Measurements from ENCODE around the gene DDX42. TPM values are rescaled to one million over a fixed set of nuclear protein-coding genes. Genes with fewer than 3 reads are reported as not detected.

DDX42 gene
- total RNA-seq, 1 donor from 2014 or later = 37.5 TPM

- Histone ChIP-seq H3K4me1 (peaks cover 4 to 6% of the 10 kb centered on the region in 2 donors), H3K27ac (no peak overlapping the region), H3K27me3 (no peaks in the 10 kb centered on the region), H3K36me3 (peaks cover 10 to 15% of the 10 kb centered on the region in 2 donors), H3K4me3 (no peak overlapping the region), H3K9me3 (no peaks in the 10 kb centered on the region)
- intact Hi-C loops (cut with DNase I) = no loop called here
- no peak for DNase-seq (ENCODE audit: low spot score in 2 of 2)
- TF ChIP-seq, protein P1, sequence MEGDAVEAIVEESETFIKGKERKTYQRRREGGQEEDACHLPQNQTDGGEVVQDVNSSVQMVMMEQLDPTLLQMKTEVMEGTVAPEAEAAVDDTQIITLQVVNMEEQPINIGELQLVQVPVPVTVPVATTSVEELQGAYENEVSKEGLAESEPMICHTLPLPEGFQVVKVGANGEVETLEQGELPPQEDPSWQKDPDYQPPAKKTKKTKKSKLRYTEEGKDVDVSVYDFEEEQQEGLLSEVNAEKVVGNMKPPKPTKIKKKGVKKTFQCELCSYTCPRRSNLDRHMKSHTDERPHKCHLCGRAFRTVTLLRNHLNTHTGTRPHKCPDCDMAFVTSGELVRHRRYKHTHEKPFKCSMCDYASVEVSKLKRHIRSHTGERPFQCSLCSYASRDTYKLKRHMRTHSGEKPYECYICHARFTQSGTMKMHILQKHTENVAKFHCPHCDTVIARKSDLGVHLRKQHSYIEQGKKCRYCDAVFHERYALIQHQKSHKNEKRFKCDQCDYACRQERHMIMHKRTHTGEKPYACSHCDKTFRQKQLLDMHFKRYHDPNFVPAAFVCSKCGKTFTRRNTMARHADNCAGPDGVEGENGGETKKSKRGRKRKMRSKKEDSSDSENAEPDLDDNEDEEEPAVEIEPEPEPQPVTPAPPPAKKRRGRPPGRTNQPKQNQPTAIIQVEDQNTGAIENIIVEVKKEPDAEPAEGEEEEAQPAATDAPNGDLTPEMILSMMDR (IDR thresholded peaks at IDR 0.05) = no peak
Measured at GRCh38 chr17:63780507-63780906, 6.5 kb downstream of the DDX42 start.

DNA sequence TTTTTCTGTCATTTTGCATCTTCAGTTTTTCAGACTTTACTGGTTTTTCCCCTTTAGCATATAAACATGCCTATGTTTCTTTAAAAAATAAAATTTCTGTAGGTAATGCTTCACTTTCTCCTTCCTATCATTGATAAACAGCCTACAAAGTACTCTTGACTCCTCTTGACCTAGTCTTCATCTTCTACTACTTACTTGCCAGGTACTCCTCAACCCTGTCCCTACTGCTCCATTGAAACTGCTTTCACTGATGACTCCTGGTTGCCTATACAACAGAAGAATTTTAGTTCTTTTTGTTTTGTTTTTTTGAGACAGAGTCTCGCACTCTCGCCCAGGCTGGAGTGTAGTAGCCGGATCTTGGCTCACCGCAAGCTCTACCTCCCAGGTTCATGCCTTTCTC is 7.0 kb downstream of the DDX42 start:
- peaks cover 2 to 3% of the 10 kb centered on the region in 2 donors for H3K4me1 ChIP-seq

GRCh38 chr17:63783522-63783921 is 9.6 kb downstream of the DDX42 start:
- Histone ChIP-seq H3K27ac (no peak overlapping the region), H3K9me3 (no peaks in the 10 kb centered on the region), H3K4me3 (no peak overlapping the region), H3K4me1 (no peaks in the 10 kb centered on the region), H3K36me3 (peaks cover 21 to 22% of the 10 kb centered on the region in 2 donors), H3K27me3 (no peaks in the 10 kb centered on the region)
- intact Hi-C loops (cut with DNase I) = no loop called here
- TF ChIP-seq, protein P1 (IDR thresholded peaks at IDR 0.05) = no peak
- DNase-seq (ENCODE audit: low spot score in 2 of 2) = no peak

More for the DNA sequence above, 7.0 kb downstream of the DDX42 start:
- Histone ChIP-seq H3K9me3 (no peaks in the 10 kb centered on the region), H3K27me3 (no peaks in the 10 kb centered on the region), H3K36me3 (peaks cover 10 to 15% of the 10 kb centered on the region in 2 donors), H3K4me3 (no peak overlapping the region), H3K27ac (no peak overlapping the region)
- intact Hi-C loops (cut with DNase I) = no loop called here
- DNase-seq (ENCODE audit: low spot score in 2 of 2) = no peak
- TF ChIP-seq, protein P1 (IDR thresholded peaks at IDR 0.05) = no peak

- no peaks in the 10 kb centered on the region for H3K9me3 ChIP-seq
- H3K4me1 ChIP-seq = no peaks in the 10 kb centered on the region
- intact Hi-C loops (cut with DNase I) = no loop called here
- H3K27ac ChIP-seq = no peak overlapping the region
- DNase-seq (ENCODE audit: low spot score in 2 of 2) = no peak
- TF ChIP-seq, protein P1 (IDR thresholded peaks at IDR 0.05) = no peak
- no peaks in the 10 kb centered on the region for H3K27me3 ChIP-seq
- no peak overlapping the region for H3K4me3 ChIP-seq
- peaks cover 37 to 41% of the 10 kb centered on the region in 2 donors for H3K36me3 ChIP-seq
Measured at GRCh38 chr17:63785556-63785955, 11.6 kb downstream of the DDX42 start.

DNA sequence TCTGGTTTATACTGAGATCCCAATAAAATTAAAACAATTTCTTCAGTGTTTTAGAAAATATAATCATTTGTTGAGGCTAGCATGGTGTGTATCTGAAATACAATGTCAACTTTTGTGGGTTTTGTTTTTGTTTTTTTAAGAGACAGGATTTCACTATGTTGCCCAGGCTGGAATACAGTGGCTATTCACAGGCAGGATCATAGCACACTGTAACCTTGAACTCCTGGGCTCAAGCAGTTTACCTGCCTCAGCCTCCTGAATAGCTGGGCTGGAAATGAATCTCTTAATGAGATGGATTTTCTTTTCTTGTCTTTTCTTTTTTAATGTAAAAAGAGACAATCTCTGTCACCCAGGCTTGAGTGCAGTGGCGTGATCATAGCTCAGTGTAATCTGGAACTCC is 12.1 kb downstream of the DDX42 start:
- DNase-seq (ENCODE audit: low spot score in 2 of 2) = no peak
- H3K27me3 ChIP-seq = no peaks in the 10 kb centered on the region
- H3K9me3 ChIP-seq = no peaks in the 10 kb centered on the region
- no peak overlapping the region for H3K4me3 ChIP-seq
- intact Hi-C loops (cut with DNase I) = no loop called here
- H3K27ac ChIP-seq = no peak overlapping the region
- no peaks in the 10 kb centered on the region for H3K4me1 ChIP-seq
- peaks cover 39 to 44% of the 10 kb centered on the region in 2 donors for H3K36me3 ChIP-seq
- TF ChIP-seq, protein P1 (IDR thresholded peaks at IDR 0.05) = no peak

Measured in ascending aorta (tissue), 2 donors.